ENCODE measurements around the gene TMC5.
"Not testable (repeated sequence)": the region's sequence is repeated elsewhere in the genome, so short reads cannot be mapped to it uniquely, and the experiment has no call there.

The TMC5 gene

GRCh38 chr16:19524616-19525384 lies 107.1 kb downstream of the TMC5 start:
- intact Hi-C loops (cut with DNase I): loop anchor here (1.0 kb wide), 1 partner anchor 31 kb away; the partner anchor contains the start of gene VPS35L

GRCh38 chr16:19525385-19525723 lies 107.7 kb downstream of the TMC5 start:
- intact Hi-C loops (cut with DNase I): no loop called here
- no peak for DNase-seq

More at GRCh38 chr16:19524616-19525384, 107.1 kb downstream of the TMC5 start:
- DNase-seq: no peak

GRCh38 chr16:19527161-19527560 lies 109.5 kb downstream of the TMC5 start:
- intact Hi-C loops (cut with DNase I): no loop called here
- no peak for DNase-seq

- no peak for DNase-seq
- intact Hi-C loops (cut with DNase I): no loop called here
These were observed 111.0 kb downstream of the TMC5 start for GRCh38 chr16:19528666-19529065.

GRCh38 chr16:19532601-19533000 lies 114.9 kb downstream of the TMC5 start:
- intact Hi-C loops (cut with DNase I): no loop called here
- DNase-seq: no peak

- DNase-seq: no peak
- intact Hi-C loops (cut with DNase I): no loop called here
These were observed 122.7 kb downstream of the TMC5 start for GRCh38 chr16:19540241-19540970.

- no peak for DNase-seq
- intact Hi-C loops (cut with DNase I): no loop called here
These were observed 124.6 kb downstream of the TMC5 start for GRCh38 chr16:19542138-19542821.

- DNase-seq; intact Hi-C loops (cut with DNase I): not testable (repeated sequence)
These were observed 125.8 kb downstream of the TMC5 start for GRCh38 chr16:19543278-19543996.

GRCh38 chr16:19548144-19548543 lies 130.5 kb downstream of the TMC5 start:
- intact Hi-C loops (cut with DNase I): loop anchor here (1.0 kb wide), 1 partner anchor 9 kb away; no protein-coding TSS in a partner anchor
- DNase-seq: no peak

All from posterior cingulate gyrus (tissue), 11 donors.